ENCODE results near the gene TMC1.
"Not testable (repeated sequence)": the region's sequence is repeated elsewhere in the genome, so short reads cannot be mapped to it uniquely, and the experiment has no call there.

Gene TMC1

GRCh38 chr9:72791436-72791835 lies 270.0 kb downstream of the TMC1 start:
- H3K4me3 ChIP-seq (ENCODE audit: low read depth, low read length): no peak overlapping the region
- DNase-seq (ENCODE audit: low read depth): no peak

GRCh38 chr9:72794946-72795345 lies 273.5 kb downstream of the TMC1 start:
- no peak for DNase-seq (ENCODE audit: low read depth)
- no peak overlapping the region for H3K4me3 ChIP-seq (ENCODE audit: low read depth, low read length)

GRCh38 chr9:72800328-72800994 lies 279.1 kb downstream of the TMC1 start:
- H3K4me3 ChIP-seq (ENCODE audit: low read depth, low read length): no peak overlapping the region
- DNase-seq (ENCODE audit: low read depth): no peak

DNA sequence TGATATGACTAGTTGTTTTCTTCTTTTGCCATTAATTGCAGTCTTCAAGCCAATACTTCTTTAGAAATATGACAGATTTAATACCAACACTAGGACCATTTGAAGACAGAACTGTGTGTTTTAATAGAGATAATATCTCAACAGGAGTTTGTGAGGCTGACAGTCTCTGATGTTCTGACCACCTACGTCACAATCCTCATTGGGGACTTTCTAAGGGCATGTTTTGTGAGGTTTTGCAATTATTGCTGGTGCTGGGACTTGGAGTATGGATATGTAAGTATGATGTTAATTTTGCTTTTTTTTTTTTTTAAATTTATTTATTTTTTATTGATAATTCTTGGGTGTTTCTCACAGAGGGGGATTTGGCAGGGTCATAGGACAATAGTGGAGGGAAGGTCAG lies 283.8 kb downstream of the TMC1 start:
- DNase-seq (ENCODE audit: low read depth): no peak
- no peak overlapping the region for H3K4me3 ChIP-seq (ENCODE audit: low read depth, low read length)

DNA sequence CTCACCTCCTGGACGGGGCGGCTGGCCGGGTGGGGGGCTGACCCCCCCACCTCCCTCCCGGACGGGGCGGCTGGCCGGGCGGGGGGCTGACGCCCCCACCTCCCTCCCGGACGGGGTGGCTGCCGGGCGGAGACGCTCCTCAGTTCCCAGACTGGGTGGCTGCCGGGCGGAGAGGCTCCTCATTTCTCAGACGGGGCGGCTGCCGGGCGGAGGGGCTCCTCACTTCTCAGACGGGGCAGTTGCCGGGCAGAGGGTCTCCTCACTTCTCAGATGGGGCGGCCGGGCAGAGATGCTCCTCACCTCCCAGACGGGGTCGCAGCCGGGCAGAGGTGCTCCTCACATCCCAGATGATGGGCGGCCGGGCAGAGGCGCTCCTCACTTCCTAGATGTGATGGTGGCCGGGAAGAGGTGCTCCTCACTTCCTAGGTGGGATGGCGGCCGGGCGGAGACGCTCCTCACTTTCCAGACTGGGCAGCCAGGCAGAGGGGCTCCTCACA lies 285.0 kb downstream of the TMC1 start:
- DNase-seq (ENCODE audit: low read depth); H3K4me3 ChIP-seq (ENCODE audit: low read depth, low read length): not testable (repeated sequence)

DNA sequence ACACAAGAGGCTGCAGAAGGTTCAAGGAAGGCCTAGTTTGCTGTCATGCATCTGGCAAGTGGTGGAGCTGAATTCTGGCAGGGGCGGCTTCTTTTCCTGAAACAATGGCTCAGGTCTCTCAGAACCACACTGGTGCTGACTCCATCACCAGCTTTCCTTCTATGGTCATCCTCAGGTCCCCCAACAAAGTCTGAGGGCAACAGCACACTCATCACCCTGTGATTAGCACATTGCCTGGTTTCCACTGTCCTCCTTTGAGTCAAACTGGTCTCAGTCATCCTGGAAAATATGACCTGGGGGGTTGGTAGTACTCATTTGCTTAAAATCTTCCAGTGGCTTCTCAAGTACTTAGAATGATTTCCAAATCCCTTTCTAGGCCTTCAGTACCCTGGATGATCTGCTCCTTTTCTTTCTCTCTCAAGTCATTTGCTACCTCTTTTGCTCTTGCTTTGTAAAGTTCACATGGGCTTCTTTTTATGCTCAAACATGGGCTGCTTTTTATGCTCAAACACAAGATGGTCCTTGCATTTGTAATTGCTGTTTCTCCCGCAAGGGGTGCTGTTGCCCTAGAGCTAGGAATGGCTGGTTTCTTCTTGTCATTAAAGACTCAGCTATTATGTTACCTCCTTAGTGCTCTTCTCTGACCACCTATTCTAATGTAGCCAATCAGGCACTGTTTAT lies 286.5 kb downstream of the TMC1 start:
- no peak overlapping the region for H3K4me3 ChIP-seq (ENCODE audit: low read depth, low read length)
- DNase-seq (ENCODE audit: low read depth): no peak

GRCh38 chr9:72808446-72808768 lies 287.0 kb downstream of the TMC1 start:
- DNase-seq (ENCODE audit: low read depth): no peak
- no peak overlapping the region for H3K4me3 ChIP-seq (ENCODE audit: low read depth, low read length)

GRCh38 chr9:72809586-72809985 lies 288.2 kb downstream of the TMC1 start:
- DNase-seq (ENCODE audit: low read depth): no peak
- H3K4me3 ChIP-seq (ENCODE audit: low read depth, low read length): no peak overlapping the region

DNA sequence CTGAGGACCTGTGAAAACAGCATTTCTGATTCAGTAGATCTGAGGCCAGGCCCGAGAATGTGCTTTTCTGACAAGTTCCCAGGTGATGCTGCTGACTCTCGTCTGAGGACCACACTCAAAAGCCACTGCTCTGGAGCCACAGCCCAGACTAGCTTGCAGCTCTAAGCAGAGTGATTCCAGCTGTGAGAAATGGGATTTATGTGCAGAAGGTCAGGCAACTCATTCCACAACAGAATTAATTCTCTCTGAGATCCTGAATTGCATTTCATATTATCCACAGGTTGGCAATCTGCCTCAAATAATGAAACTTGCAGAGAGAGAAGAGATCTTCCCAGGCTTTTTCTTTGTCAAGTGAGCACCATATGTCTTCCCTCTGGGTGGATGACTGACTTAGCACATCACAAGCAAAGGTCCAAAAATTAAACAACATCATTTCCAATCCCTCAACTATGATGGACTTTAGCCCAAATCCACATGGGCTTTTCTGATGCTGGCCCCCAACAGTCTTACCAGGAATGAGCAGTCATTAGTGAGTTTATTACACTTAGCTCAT lies 291.2 kb downstream of the TMC1 start:
- H3K4me3 ChIP-seq (ENCODE audit: low read depth, low read length): no peak overlapping the region
- DNase-seq (ENCODE audit: low read depth): no peak

DNA sequence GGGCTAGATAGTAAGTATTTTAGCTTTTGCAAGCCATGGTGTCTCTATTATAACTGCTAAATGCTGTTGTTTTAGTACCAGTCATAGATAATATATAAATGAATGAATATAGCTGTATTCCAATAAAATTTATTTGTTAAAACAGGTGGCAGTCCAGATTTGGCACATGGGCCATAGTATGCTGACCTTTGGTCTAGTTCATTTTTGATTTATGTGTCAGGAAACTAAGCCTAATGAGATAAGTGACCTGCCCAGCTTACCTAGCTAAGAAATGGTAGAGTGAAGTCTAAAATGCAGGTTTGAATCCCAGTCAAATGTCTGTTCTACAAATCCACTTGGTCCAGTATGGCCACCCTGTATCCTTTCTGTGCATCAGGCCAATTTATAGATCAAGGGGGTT lies 292.1 kb downstream of the TMC1 start:
- DNase-seq (ENCODE audit: low read depth): no peak
- no peak overlapping the region for H3K4me3 ChIP-seq (ENCODE audit: low read depth, low read length)

GRCh38 chr9:72814083-72814597 lies 292.7 kb downstream of the TMC1 start:
- DNase-seq (ENCODE audit: low read depth): no peak

GRCh38 chr9:72816666-72817065 lies 295.3 kb downstream of the TMC1 start:
- DNase-seq (ENCODE audit: low read depth): no peak
- no peak overlapping the region for H3K4me3 ChIP-seq (ENCODE audit: low read depth, low read length)

More at GRCh38 chr9:72814083-72814597, 292.7 kb downstream of the TMC1 start:
- H3K4me3 ChIP-seq (ENCODE audit: low read depth, low read length): no peak overlapping the region

DNA sequence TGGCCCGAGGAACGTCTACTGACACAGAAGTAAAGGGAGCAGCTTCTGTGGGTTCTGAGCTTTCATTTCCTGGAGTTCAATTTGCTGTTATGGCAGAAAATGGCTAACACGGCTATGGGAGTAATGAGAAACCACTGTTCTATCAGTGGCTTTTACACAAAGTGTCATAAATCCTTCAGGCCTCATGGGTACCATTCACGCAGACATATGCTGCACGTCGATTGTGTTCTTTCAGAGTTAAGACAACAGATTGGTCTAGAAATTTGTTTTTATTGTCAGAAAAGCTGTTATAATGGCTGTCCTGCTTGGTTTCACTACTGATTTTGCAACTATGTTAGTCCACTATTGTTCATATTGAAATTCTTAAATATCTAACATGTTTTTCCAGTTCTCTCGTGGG lies 296.0 kb downstream of the TMC1 start:
- H3K4me3 ChIP-seq (ENCODE audit: low read depth, low read length): no peak overlapping the region
- DNase-seq (ENCODE audit: low read depth): no peak

DNA sequence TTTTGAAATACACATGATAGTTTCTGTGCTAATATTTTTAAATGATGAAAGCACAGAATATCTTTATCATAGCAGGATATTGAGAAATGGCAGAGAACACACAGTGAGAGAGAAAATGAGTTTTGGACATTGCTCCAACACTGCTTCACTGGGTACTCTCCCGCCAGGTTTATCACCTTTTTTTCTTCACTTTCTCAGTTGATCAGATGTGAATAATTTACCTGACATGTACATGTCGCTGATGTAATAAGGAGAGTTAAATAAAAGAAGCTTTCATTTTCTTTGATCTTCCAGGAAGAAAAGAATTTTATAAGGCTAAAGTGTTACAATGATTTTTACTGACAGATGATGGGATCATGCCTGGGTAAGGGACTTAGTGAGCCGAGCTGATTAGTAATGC lies 297.0 kb downstream of the TMC1 start:
- no peak overlapping the region for H3K4me3 ChIP-seq (ENCODE audit: low read depth, low read length)
- no peak for DNase-seq (ENCODE audit: low read depth)

- DNase-seq (ENCODE audit: low read depth): no peak
Observed at GRCh38 chr9:72823971-72824370, 302.6 kb downstream of the TMC1 start.

DNA sequence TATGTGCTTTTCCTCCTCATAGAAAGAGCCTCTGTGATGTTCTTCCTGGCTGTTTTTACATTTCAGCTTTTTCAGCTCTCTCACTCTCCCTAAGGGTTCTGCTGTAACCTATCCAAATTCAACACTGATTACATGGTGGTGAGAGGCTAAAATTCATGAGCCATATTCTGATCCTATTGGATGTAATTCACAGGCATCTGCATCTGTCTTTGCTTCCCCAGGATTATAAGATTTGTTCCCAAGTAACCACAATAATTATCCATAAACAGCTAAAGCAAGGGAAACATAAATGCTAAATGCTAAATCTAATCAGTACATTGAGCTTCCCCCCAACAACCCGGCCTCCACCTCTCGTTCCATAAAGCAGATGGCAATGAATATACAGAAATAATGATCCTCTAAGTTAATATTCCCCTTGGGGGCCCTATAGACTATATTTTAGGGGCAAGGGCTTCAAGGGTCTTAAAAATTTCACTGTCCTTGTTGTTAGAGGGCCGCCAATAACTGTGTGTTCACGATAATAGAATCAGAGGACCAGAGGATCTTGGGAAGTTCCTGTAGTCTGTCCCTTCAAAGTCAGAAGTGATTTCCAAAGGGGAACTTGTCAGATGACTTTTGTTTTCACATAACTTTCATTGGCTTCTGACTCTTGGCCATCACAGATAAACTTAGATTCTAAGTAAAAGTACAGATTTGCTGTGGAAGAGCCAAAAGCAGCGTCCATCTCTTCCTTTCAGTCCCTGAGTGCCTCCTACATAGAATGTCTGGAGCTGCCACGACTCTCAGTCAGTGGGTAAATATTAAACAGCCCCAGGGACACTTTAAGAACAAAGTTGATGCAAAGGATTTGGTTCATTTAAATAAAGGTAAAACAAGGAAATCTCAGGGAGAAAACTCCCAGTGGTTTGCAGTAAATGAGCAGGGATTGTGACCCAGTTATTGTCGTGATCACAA lies 305.9 kb downstream of the TMC1 start:
- no peak overlapping the region for H3K4me3 ChIP-seq (ENCODE audit: low read depth, low read length)
- DNase-seq (ENCODE audit: low read depth): no peak

More at GRCh38 chr9:72823971-72824370, 302.6 kb downstream of the TMC1 start:
- H3K4me3 ChIP-seq (ENCODE audit: low read depth, low read length): no peak overlapping the region

DNA sequence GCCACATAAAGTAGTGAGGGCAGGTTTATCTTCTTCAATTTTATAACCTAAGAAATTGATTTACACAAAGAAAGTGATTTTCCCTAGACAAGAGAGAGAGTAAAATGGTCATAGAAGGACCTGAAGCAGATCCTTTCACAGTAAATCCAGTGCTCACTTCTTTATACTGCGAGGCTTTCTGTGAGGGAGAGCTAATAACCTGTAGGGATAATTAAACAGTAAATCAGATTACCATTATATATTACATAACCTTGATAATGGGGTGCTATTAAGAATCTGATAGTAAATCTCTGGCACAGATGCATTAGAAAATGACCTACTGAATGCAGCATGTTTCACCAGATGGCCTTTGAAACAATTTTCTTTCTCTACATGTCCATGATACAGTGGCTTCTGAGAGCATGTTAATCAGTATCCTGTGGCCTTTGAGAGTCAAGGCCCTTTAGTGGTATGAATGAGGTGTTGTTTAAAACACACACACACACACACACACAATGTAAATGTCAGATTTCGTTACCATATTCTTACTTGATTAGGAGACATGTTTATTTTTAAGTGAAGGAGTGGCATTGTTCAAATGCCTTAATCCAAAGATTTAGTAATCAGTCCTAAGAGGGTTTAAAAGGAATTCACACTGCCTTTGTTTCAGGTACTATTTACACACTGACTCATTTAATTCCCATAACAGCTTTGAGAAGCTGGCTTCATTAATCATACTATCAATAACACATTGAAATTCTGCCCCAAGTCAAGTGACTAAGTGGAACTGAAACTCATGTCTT lies 306.7 kb downstream of the TMC1 start:
- no peak overlapping the region for H3K4me3 ChIP-seq (ENCODE audit: low read depth, low read length)
- no peak for DNase-seq (ENCODE audit: low read depth)

DNA sequence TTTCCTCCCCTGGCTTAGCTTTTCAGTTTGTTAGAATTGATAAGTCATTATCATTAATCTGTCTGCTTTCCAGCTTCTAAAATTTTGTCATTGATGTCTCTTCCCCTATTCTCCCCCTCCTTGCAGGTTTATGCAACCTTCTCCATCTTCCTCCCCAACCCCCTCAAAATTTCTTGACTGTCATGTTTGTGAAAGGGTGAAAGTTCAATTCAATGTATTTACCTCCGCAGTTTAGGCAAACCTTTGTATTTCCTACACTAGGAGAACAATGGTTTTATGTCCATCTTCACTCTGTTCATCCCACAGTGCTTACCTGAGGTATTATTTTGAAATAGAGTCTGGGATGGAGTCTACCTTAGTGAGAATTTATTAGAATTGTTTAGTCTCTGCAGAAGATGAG lies 313.6 kb downstream of the TMC1 start:
- no peak overlapping the region for H3K4me3 ChIP-seq (ENCODE audit: low read depth, low read length)
- DNase-seq (ENCODE audit: low read depth): no peak

- DNase-seq (ENCODE audit: low read depth): no peak
- H3K4me3 ChIP-seq (ENCODE audit: low read depth, low read length): no peak overlapping the region
Observed at GRCh38 chr9:72836790-72837189, 315.4 kb downstream of the TMC1 start.
